H1 (cell line): ENCODE data around the gene ARID3B. TPM values are rescaled to one million over a fixed set of nuclear protein-coding genes. Genes with fewer than 3 reads are reported as not detected.

Experiments used
- CTCF ChIA-PET: fragments of 300-600 bp; sonication (Branson Sonifier 250); formaldehyde crosslinking; loops from one replicate; lab custom pipeline; 2021; ENCODE audit not compliant: partially characterized antibody; lab: Charles Lee
- POLR2A ChIA-PET: fragments of 300-600 bp; sonication (Branson Sonifier 250); formaldehyde crosslinking; loops from one replicate; lab custom pipeline; 2021; ENCODE audit warnings: inconsistent platforms; ENCODE audit not compliant: partially characterized antibody; lab: Charles Lee
- DNase-seq, 2 experiments: peaks; one replicate each; pipeline versions ENCODE4 v3.0.0 to v3.0.0-alpha.2; 2010 to 2022; ENCODE audit warnings: low spot score in 2 of 2, low read depth in 1 of 2, mixed read lengths in 1 of 2
- FAIRE-seq: peaks from 2 replicates; lab custom pipeline; 2011; peaks lifted over from hg19 to GRCh38; lab: Jason Lieb, UNC
- H2AFZ ChIP-seq: 2 replicates; pipeline ENCODE4 v1.8.1; 2012; ENCODE audit warnings: low read length, inconsistent platforms
- H2AK5ac ChIP-seq: 2 replicates; pipeline ENCODE4 v1.6.1; 2013; ENCODE audit warnings: low read depth, low read length
- H2BK120ac ChIP-seq: replicated peaks from 2 replicates; pipeline ENCODE3; 2013; ENCODE audit warnings: low read depth, low read length, inconsistent platforms
- H2BK12ac ChIP-seq: 2 replicates; pipeline ENCODE4 v1.6.1; 2013; ENCODE audit warnings: low read depth, low read length
- H2BK15ac ChIP-seq: 2 replicates; pipeline ENCODE4 v1.6.1; 2013; ENCODE audit warnings: low read length
- H2BK20ac ChIP-seq: 2 replicates; pipeline ENCODE4 v1.6.1; 2013; ENCODE audit warnings: low read length
- H2BK5ac ChIP-seq: 2 replicates; pipeline ENCODE4 v1.6.1; 2013; ENCODE audit warnings: low read depth, low read length
- H3K14ac ChIP-seq: 2 replicates; pipeline ENCODE4 v1.6.1; 2013; ENCODE audit warnings: inconsistent platforms; ENCODE audit not compliant: insufficient read length
- H3K18ac ChIP-seq: 2 replicates; pipeline ENCODE4 v1.6.1; 2013; ENCODE audit warnings: low read length; ENCODE audit errors: extremely low read depth
- H3K23ac ChIP-seq: 2 replicates; pipeline ENCODE4 v1.6.1; 2013; ENCODE audit warnings: inconsistent platforms; ENCODE audit not compliant: insufficient read length
- H3K23me2 ChIP-seq: 2 replicates; pipeline ENCODE4 v1.6.1; 2013; ENCODE audit warnings: low read depth, low read length
- H3K27ac ChIP-seq: 2 replicates; pipeline ENCODE4 v1.6.1; 2011; ENCODE audit warnings: low read depth, low read length, inconsistent platforms
- H3K27me3 ChIP-seq, 4 experiments: replicated peaks in 1 of 4; 1 replicate in 1 of 4; 2 replicates in 3 of 4; pipeline versions ENCODE4 v1.6.1 to v1.8.1; 2011 to 2013; ENCODE audit warnings: low read length in 3 of 4, mild to moderate bottlenecking in 3 of 4, inconsistent platforms in 2 of 4, mixed read lengths in 2 of 4, moderate library complexity in 1 of 4; ENCODE audit not compliant: control insufficient read depth in 3 of 4, insufficient read depth in 3 of 4; ENCODE audit errors: extremely low read depth in 1 of 4
- H3K36me3 ChIP-seq, 4 experiments: 2 replicates each; pipeline versions ENCODE4 v1.6.1 to v1.8.1; 2011 to 2013; ENCODE audit warnings: mild to moderate bottlenecking in 4 of 4, low read length in 3 of 4, moderate library complexity in 2 of 4, control low read depth in 1 of 4, inconsistent platforms in 1 of 4; ENCODE audit not compliant: insufficient read depth in 4 of 4, control insufficient read depth in 2 of 4
- H3K4ac ChIP-seq: replicated peaks from 2 replicates; pipeline ENCODE3; 2013; ENCODE audit warnings: low read length, low read depth, mixed read lengths, inconsistent platforms; ENCODE audit not compliant: insufficient read length
- H3K4me1 ChIP-seq, 4 experiments: replicated peaks in 1 of 4; 1 replicate in 1 of 4; 2 replicates in 3 of 4; pipeline versions ENCODE4 v1.6.1 to v1.8.1; 2011 to 2013; ENCODE audit warnings: low read length in 3 of 4, inconsistent platforms in 2 of 4, mixed read lengths in 1 of 4; ENCODE audit not compliant: insufficient read depth in 4 of 4, control insufficient read depth in 3 of 4
- H3K4me2 ChIP-seq, 2 experiments: 2 replicates each; pipeline versions ENCODE4 v1.6.1 to v1.8.1; 2011 to 2013; ENCODE audit warnings: low read depth in 2 of 2, low read length in 2 of 2, control low read depth in 1 of 2, inconsistent platforms in 1 of 2, mild to moderate bottlenecking in 1 of 2; ENCODE audit not compliant: insufficient read depth in 1 of 2
- H3K4me3 ChIP-seq, 4 experiments: fragments of 200-600, 300-600 bp in 1 of 4; sonication (generic), shearing (Covaris generic), sonication (Bioruptor Twin) in 1 of 4; 2 replicates each; pipeline versions ENCODE4 v1.5.1 to v1.8.1; 2011 to 2016; ENCODE audit warnings: low read length in 4 of 4, low read depth in 3 of 4, control low read depth in 2 of 4, inconsistent platforms in 2 of 4, mild to moderate bottlenecking in 2 of 4, mixed read lengths in 1 of 4, moderate library complexity in 1 of 4; ENCODE audit not compliant: insufficient read depth in 2 of 4; ENCODE audit errors: extremely low read depth in 1 of 4
- H3K56ac ChIP-seq: replicated peaks from 2 replicates; pipeline ENCODE3; 2013; ENCODE audit warnings: low read depth, mild to moderate bottlenecking, mixed read lengths, low read length, inconsistent platforms; ENCODE audit not compliant: insufficient read length
- H3K79me1 ChIP-seq: 2 replicates; pipeline ENCODE4 v1.6.1; 2013; ENCODE audit warnings: low read depth, low read length, control low read depth
- H3K79me2 ChIP-seq, 2 experiments: 2 replicates each; pipeline versions ENCODE4 v1.6.1 to v1.8.1; 2012 to 2013; ENCODE audit warnings: low read length in 2 of 2, mild to moderate bottlenecking in 2 of 2, inconsistent platforms in 1 of 2; ENCODE audit not compliant: insufficient read depth in 2 of 2, control insufficient read depth in 1 of 2
- H3K9ac ChIP-seq, 4 experiments: replicated peaks in 1 of 4; 1 replicate in 1 of 4; 2 replicates in 3 of 4; pipeline versions ENCODE4 v1.6.1 to v1.8.1; 2011 to 2013; ENCODE audit warnings: low read depth in 3 of 4, low read length in 3 of 4, control low read depth in 2 of 4, mild to moderate bottlenecking in 2 of 4, moderate library complexity in 2 of 4, inconsistent platforms in 1 of 4; ENCODE audit errors: extremely low read depth in 1 of 4
- H3K9me3 ChIP-seq, 2 experiments: 2 replicates each; pipeline versions ENCODE4 v1.6.1 to v1.8.1; 2012 to 2013; ENCODE audit warnings: mild to moderate bottlenecking in 2 of 2, moderate library complexity in 2 of 2, control low read depth in 1 of 2, inconsistent platforms in 1 of 2, low read depth in 1 of 2, low read length in 1 of 2, mixed read lengths in 1 of 2; ENCODE audit not compliant: insufficient read depth in 2 of 2
- H4K20me1 ChIP-seq, 2 experiments: replicated peaks in 1 of 2; 2 replicates each; pipeline versions ENCODE3 to v1.8.1; 2011 to 2013; ENCODE audit warnings: inconsistent platforms in 2 of 2, low read length in 2 of 2, mild to moderate bottlenecking in 1 of 2; ENCODE audit not compliant: insufficient read depth in 2 of 2, control insufficient read depth in 1 of 2
- H4K5ac ChIP-seq: 2 replicates; pipeline ENCODE4 v1.6.1; 2013; ENCODE audit warnings: low read length, low read depth, mixed read lengths, inconsistent platforms; ENCODE audit not compliant: insufficient read length
- H4K8ac ChIP-seq: 2 replicates; pipeline ENCODE4 v1.8.0; 2013; ENCODE audit warnings: mild to moderate bottlenecking, moderate library complexity, low read length, inconsistent platforms; ENCODE audit not compliant: insufficient read depth; ENCODE audit errors: extremely low read depth
- H4K91ac ChIP-seq: replicated peaks from 2 replicates; pipeline ENCODE3; 2013; ENCODE audit warnings: low read length, mixed read lengths, inconsistent platforms; ENCODE audit not compliant: insufficient read length
- BACH1 ChIP-seq: IDR thresholded peaks from 2 replicates; pipeline ENCODE4 v1.6.1; 2012; ENCODE audit warnings: low read length, improper control_type of control experiment
- BCL11A ChIP-seq, 2 experiments: IDR thresholded peaks; one replicate each; pipeline ENCODE4 v1.6.1; 2011; ENCODE audit warnings: low read depth in 2 of 2, low read length in 2 of 2, mild to moderate bottlenecking in 2 of 2
- CBX5 ChIP-seq: fragments of 300-800, 300-1000 bp; sonication (generic); IDR thresholded peaks from 2 replicates; pipeline ENCODE4 v1.7.1; 2016; ENCODE audit warnings: antibody characterized with exemption, low read length, low read depth
- CBX8 ChIP-seq: fragments of 300-800, 300-1000 bp; sonication (generic); IDR thresholded peaks from 2 replicates; pipeline ENCODE4 v1.7.1; 2016; ENCODE audit warnings: low read depth, low read length, borderline replicate concordance
- GTF2F1 ChIP-seq: IDR thresholded peaks from 2 replicates; pipeline ENCODE4 v1.6.1; 2012; ENCODE audit warnings: low read depth, low read length, improper control_type of control experiment, borderline replicate concordance
- HDAC6 ChIP-seq: IDR thresholded peaks from one replicate; pipeline ENCODE4 v1.7.1; 2012; ENCODE audit warnings: low read depth, mild to moderate bottlenecking, inconsistent platforms, low read length, moderate library complexity
- KDM1A ChIP-seq: fragments of 200-600, 300-600 bp; sonication (generic); IDR thresholded peaks from 2 replicates; pipeline ENCODE4 v1.7.1; 2016; ENCODE audit warnings: mild to moderate bottlenecking, low read length, borderline replicate concordance
- KDM4A ChIP-seq: IDR thresholded peaks from one replicate; pipeline ENCODE4 v1.7.1; 2012; ENCODE audit warnings: low read depth, mild to moderate bottlenecking, moderate library complexity, low read length, inconsistent platforms; ENCODE audit not compliant: severe bottlenecking
- NANOG ChIP-seq: IDR thresholded peaks from 2 replicates; pipeline ENCODE4 v1.6.1; 2011; ENCODE audit warnings: low read length, low read depth, mild to moderate bottlenecking, inconsistent platforms; ENCODE audit not compliant: insufficient read depth, poor library complexity, severe bottlenecking
- NRF1 ChIP-seq: IDR thresholded peaks from 2 replicates; pipeline ENCODE4 v1.6.1; 2011; ENCODE audit warnings: mild to moderate bottlenecking, low read depth, low read length, improper control_type of control experiment
- POLR2A ChIP-seq, 2 experiments: IDR thresholded peaks; 1 replicate in 1 of 2; 2 replicates in 1 of 2; pipeline ENCODE4 v1.6.1; 2011; ENCODE audit warnings: low read depth in 2 of 2, low read length in 2 of 2, mild to moderate bottlenecking in 2 of 2; ENCODE audit errors: control extremely low read depth in 1 of 2
- RFX5 ChIP-seq: IDR thresholded peaks from 2 replicates; pipeline ENCODE4 v1.6.1; 2011; ENCODE audit warnings: low read depth, low read length, improper control_type of control experiment, borderline replicate concordance
- TEAD4 ChIP-seq: IDR thresholded peaks from 2 replicates; pipeline ENCODE4 v1.6.1; 2012; ENCODE audit warnings: low read depth, low read length, inconsistent platforms, mixed read lengths
- WGBS, 2 experiments: shearing (Covaris generic) in 1 of 2; methylation state at CpG; one replicate each; pipeline versions ENCODE4 v1.1.6 to v1.1.7; 2013 to 2015; ENCODE audit warnings: low lambda C conversion rate in 2 of 2, mixed read lengths in 2 of 2, inconsistent platforms in 1 of 2, low coverage in 1 of 2, missing lambda C conversion rate in 1 of 2; ENCODE audit not compliant: insufficient replicate concordance in 2 of 2, insufficient coverage in 1 of 2, insufficient read length in 1 of 2; ENCODE audit errors: extremely low coverage in 1 of 2, missing lambda C conversion rate in 1 of 2; 5-methylcytosine and 5-hydroxymethylcytosine counted together
- polyA plus RNA-seq, 7 experiments: library from polyadenylated mRNA; depleted of rRNA in 3 of 7; stranded (reverse) in 5 of 7; unstranded in 2 of 7; fragments of >200 nt in 5 of 7; fragments of 200-250 nt in 2 of 7; gene quantifications; 1 replicate in 5 of 7; 2 replicates in 1 of 7; 4 replicates in 1 of 7; pipeline versions ENCODE4 v1.2.1 to v1.2.3, GENCODE V29; 2011 to 2013; ENCODE audit warnings: missing spikeins in 2 of 7, mixed read lengths in 2 of 7
- total RNA-seq: library from RNA; stranded (reverse); fragmentation: NEBNext Ultra II Directional; extraction: Animal tissue kit (Norgen Biotek cat#: 25700); gene quantifications from 2 replicates; pipeline ENCODE4 v1.2.1, GENCODE V29; 2021
- TF ChIP-seq, protein P1 (sequence below): IDR thresholded peaks from 2 replicates; pipeline ENCODE4 v1.6.1; 2011; ENCODE audit warnings: low read length, improper control_type of control experiment

Gene ARID3B
- total and polyA plus RNA-seq, 2 of the 8 experiments (the other 6 are each of a cell fraction or from before 2014, with no cell fraction given): 81.0 to 115 TPM

DNA sequence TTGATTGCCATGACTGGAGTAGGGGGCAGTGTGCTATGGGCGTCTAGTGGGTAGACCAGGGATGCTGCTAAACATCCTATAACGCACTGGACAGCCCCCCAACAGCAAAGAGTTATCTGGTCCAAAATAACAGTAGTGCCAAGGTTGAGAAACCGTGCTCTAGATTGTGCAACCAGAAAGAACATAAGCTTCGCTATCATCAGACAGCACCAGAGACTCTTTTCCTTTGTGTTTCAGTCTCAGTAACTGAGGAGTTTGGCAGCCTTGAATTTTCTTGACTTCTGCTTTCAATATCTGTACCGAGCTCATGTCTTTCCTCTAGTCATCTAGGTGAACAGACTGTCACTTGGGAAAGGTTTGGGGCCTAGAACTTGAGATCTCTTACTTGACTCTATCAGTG is 8.8 kb downstream of the ARID3B start:
- Histone ChIP-seq H3K4ac (no peak overlapping the region), H3K56ac (no peak overlapping the region), H2BK15ac (no peak overlapping the region), H2BK120ac (no peak overlapping the region), H2AFZ (no peak overlapping the region), H2BK12ac (no peak overlapping the region), H3K36me3 (peaks cover 17 to 70% (median 44%) of the 10 kb centered on the region in 4 experiments), H3K4me3 (no peak overlapping the region), H3K4me2 (no peak overlapping the region), H2AK5ac (no peak overlapping the region), H3K23me2 (no peaks in the 10 kb centered on the region), H3K4me1 (peaks cover 2 to 6% (median 4%) of the 10 kb centered on the region in 4 experiments; a peak in 3 of 7 replicates), H3K27me3 (no peaks in the 10 kb centered on the region), H3K9ac (no peak overlapping the region), H2BK20ac (no peak overlapping the region), H2BK5ac (no peak overlapping the region), H3K14ac (no peak overlapping the region), H3K27ac (no peak overlapping the region), H4K20me1 (peaks cover 24 to 34% of the 10 kb centered on the region in 2 experiments), H3K9me3 (no peaks in the 10 kb centered on the region), H4K91ac (no peak overlapping the region), H4K8ac (no peak overlapping the region), H4K5ac (no peak overlapping the region), H3K23ac (no peak overlapping the region), H3K79me1 (peaks cover 15% of the 10 kb centered on the region), H3K18ac (no peak overlapping the region), H3K79me2 (peaks cover 23 to 88% of the 10 kb centered on the region in 2 experiments)
- ChIA-PET POLR2A (interaction anchor here (1.0 to 2.0 kb wide), 4 partner anchors 9 to 33 kb away, joined by 3 to 9 read pairs (median 4); no protein-coding TSS in a partner anchor), CTCF (interaction anchor here (0.5 to 1.3 kb wide), 4 partner anchors 9 to 180 kb away, joined by 3 to 4 read pairs (median 3); no protein-coding TSS in a partner anchor)
- 94% methylated on average over 5 of the region's 5 CpGs; no CpG with 5 or more reads in 1 of the 2 experiments for WGBS, 2 experiments
- DNase-seq (no peak), FAIRE-seq (no peak)
- no peak for TF ChIP-seq RFX5
- no peak for TF ChIP-seq KDM1A
- TF ChIP-seq NRF1: no peak
- no peak for TF ChIP-seq GTF2F1
- no peak for TF ChIP-seq CBX5
- no peak for TF ChIP-seq HDAC6
- TF ChIP-seq, protein P1, sequence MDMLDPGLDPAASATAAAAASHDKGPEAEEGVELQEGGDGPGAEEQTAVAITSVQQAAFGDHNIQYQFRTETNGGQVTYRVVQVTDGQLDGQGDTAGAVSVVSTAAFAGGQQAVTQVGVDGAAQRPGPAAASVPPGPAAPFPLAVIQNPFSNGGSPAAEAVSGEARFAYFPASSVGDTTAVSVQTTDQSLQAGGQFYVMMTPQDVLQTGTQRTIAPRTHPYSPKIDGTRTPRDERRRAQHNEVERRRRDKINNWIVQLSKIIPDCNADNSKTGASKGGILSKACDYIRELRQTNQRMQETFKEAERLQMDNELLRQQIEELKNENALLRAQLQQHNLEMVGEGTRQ: no peak
- TF ChIP-seq BCL11A (IDR thresholded peaks at IDR 0.05; ENCODE audit: low read depth in 2 of 2, low read length in 2 of 2): no peak
- TF ChIP-seq TEAD4: no peak
- TF ChIP-seq CBX8: no peak
- TF ChIP-seq POLR2A (IDR thresholded peaks at IDR 0.05; ENCODE audit: control extremely low read depth in 1 of 2, low read depth in 2 of 2, low read length in 2 of 2): no peak
- no peak for TF ChIP-seq NANOG
- no peak for TF ChIP-seq BACH1
- no peak for TF ChIP-seq KDM4A
